Testis (tissue), 3 donors: ENCODE measurements around the gene DCLK1. TPM values are rescaled to one million over a fixed set of nuclear protein-coding genes. Genes with fewer than 3 reads are reported as not detected.

ENCODE experiments used
- DNase-seq: peaks from one replicate; pipeline ENCODE4 v3.0.0-alpha.2; 2019
- H3K27ac ChIP-seq, 2 donors: fragments of 200-600 bp; sonication (generic); one replicate each; pipeline ENCODE4 v1.5.1; 2019
- H3K27me3 ChIP-seq: fragments of 200-600 bp; sonication (generic); one replicate; pipeline ENCODE4 v1.5.1; 2019
- H3K36me3 ChIP-seq: fragments of 200-600 bp; sonication (generic); one replicate; pipeline ENCODE4 v1.5.1; 2017; ENCODE audit warnings: low read depth; ENCODE audit errors: missing control alignments
- H3K4me1 ChIP-seq: fragments of 200-600 bp; sonication (generic); one replicate; pipeline ENCODE4 v1.5.1; 2019
- H3K4me3 ChIP-seq, 2 donors: fragments of 200-600 bp; sonication (generic); one replicate each; pipeline ENCODE4 v1.5.1; 2017 to 2019
- H3K9me3 ChIP-seq: fragments of 200-600 bp; sonication (generic); one replicate; pipeline ENCODE4 v1.5.1; 2017
- CTCF ChIP-seq, 3 experiments: fragments of 450-650 bp in 2 of 3; fragments of 200-600 bp in 1 of 3; sonication (generic) in 1 of 3; IDR thresholded peaks; one replicate each; pipeline ENCODE4 v1.5.1; 2016 to 2019; ENCODE audit warnings: antibody characterized with exemption in 3 of 3, mild to moderate bottlenecking in 2 of 3, moderate library complexity in 1 of 3
- POLR2A ChIP-seq: fragments of 450-650 bp; IDR thresholded peaks from one replicate; pipeline ENCODE4 v1.6.1; 2017; ENCODE audit warnings: antibody characterized with exemption, mild to moderate bottlenecking, moderate library complexity
- WGBS, 2 donors: methylation state at CpG; one replicate each; pipeline ENCODE4 v1.1.5; 2018; 5-methylcytosine and 5-hydroxymethylcytosine counted together
- intact Hi-C: fragments of 100-400 bp; cut with DNase I; formaldehyde crosslinking; loops from one replicate; pipeline ENCODE4 v1.15.1; 2023; ENCODE audit warnings: low total_unique reads
- polyA plus RNA-seq: library from polyadenylated mRNA; stranded (reverse); fragments of 350-450 nt; fragmentation: Illumina TruSeq; extraction: RNeasy Lipid Tissue Mini Kit (QIAGEN cat#74804); gene quantifications from one replicate; pipeline ENCODE4 v1.2.3, GENCODE V29; 2014; ENCODE audit warnings: low read depth, low replicate concordance; ENCODE audit not compliant: insufficient read depth
- total RNA-seq, 2 donors: library from RNA; depleted of rRNA; stranded (reverse); fragments of >200 nt; gene quantifications; one replicate each; pipeline ENCODE4 v1.2.3, GENCODE V29; 2016

Gene DCLK1
- total and polyA plus RNA-seq, 3 donors from 2014 or later: 4.5 to 8.9 (median 4.9) TPM

DNA sequence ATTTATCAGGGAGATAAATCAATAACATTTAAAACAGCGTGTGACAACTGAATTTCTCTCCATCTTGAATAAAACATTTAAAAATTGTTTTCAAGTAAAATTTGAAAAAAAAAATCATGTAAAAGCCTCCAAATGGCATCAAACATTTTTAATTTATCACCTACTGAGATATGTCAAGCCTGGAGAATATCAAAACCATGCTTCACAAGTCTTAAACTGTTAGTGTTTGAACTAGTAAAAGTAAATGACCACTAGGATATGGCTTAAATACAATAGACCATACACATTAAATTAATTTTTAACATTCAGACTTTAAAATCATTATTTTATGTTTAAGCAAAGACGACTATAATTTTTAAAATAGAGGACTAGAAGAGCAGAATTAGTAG is 281.9 kb downstream of the DCLK1 start:
- Histone ChIP-seq H3K9me3 (no peaks in the 10 kb centered on the region), H3K27ac (no peak overlapping the region), H3K4me1 (no peaks in the 10 kb centered on the region), H3K4me3 (no peak overlapping the region), H3K27me3 (no peaks in the 10 kb centered on the region), H3K36me3 (no peaks in the 10 kb centered on the region)
- intact Hi-C loops: no loop called here
- no peak for DNase-seq
- TF ChIP-seq CTCF (IDR thresholded peaks at IDR 0.05): no peak
- TF ChIP-seq POLR2A: no peak
- WGBS, 2 donors: 83 to 89% methylated on average over 2 of the region's 2 CpGs

- H3K9me3 ChIP-seq: no peaks in the 10 kb centered on the region
Observed at GRCh38 chr13:35848336-35849255, 282.6 kb downstream of the DCLK1 start.

DNA sequence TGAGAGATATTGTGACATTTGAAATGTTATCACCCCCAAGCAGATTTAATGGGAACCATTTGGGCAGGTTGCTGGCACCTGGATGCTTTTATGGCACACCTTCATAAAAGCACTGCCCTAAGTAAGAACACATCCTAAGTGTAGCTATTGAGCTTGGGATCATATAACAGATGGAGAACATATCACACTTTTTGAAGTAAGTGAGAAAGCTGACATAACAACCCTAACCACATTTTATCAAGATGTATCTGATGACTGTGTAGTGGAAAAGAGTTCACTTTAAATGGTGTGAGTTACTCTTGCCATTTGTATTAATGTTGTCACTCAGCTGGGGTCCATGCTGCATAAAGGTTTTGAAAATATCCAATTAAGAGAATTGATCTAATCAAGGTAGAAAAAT is 287.9 kb downstream of the DCLK1 start:
- no peak for TF ChIP-seq POLR2A
- no peak for TF ChIP-seq CTCF (IDR thresholded peaks at IDR 0.05)
- DNase-seq: no peak
- H3K27me3 ChIP-seq: no peaks in the 10 kb centered on the region
- no peak overlapping the region for H3K27ac ChIP-seq
- intact Hi-C loops: no loop called here
- no peaks in the 10 kb centered on the region for H3K9me3 ChIP-seq
- H3K36me3 ChIP-seq: no peaks in the 10 kb centered on the region
- peaks cover 17% of the 10 kb centered on the region for H3K4me1 ChIP-seq
- no peak overlapping the region for H3K4me3 ChIP-seq

More at GRCh38 chr13:35848336-35849255, 282.6 kb downstream of the DCLK1 start:
- TF ChIP-seq POLR2A (no peak), CTCF (IDR thresholded peaks at IDR 0.05) (no peak)
- Histone ChIP-seq H3K4me1 (no peaks in the 10 kb centered on the region), H3K36me3 (no peaks in the 10 kb centered on the region), H3K4me3 (no peak overlapping the region), H3K27ac (no peak overlapping the region), H3K27me3 (no peaks in the 10 kb centered on the region)
- intact Hi-C loops: no loop called here
- WGBS, 2 donors: 54 to 58% methylated on average over 3 of the region's 3 CpGs
- DNase-seq: no peak

DNA sequence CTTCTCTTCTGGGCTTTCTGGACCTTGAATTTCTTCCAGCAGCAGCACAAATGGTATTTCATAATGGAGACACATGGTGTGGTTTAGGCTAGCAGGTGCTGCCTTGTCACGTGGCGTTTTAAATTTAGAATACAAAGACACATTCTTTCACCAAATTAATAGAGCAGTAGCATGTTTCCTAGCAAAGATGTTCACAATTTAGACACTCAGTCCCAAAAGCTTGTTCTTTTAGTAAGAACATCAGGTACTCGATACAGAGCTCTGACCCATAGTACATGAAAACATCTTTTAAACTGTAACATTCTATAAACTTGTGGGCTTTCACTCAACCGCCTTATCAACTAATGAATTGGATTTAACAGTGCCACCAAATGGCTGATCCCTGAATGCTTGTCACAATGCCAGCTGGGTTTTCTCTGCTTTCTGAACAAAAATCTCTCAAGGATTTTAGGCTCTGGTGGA is 290.1 kb downstream of the DCLK1 start:
- intact Hi-C loops: no loop called here
- no peaks in the 10 kb centered on the region for H3K36me3 ChIP-seq
- H3K9me3 ChIP-seq: no peaks in the 10 kb centered on the region
- no peak overlapping the region for H3K4me3 ChIP-seq
- TF ChIP-seq POLR2A: no peak
- TF ChIP-seq CTCF (IDR thresholded peaks at IDR 0.05): no peak
- peak overlapping the region; percentile 78 to 87 for H3K27ac ChIP-seq
- H3K4me1 ChIP-seq: peaks cover 17% of the 10 kb centered on the region
- WGBS, 2 donors: 25 to 28% methylated on average over 4 of the region's 4 CpGs
- DNase-seq: peak; percentile 73
- no peaks in the 10 kb centered on the region for H3K27me3 ChIP-seq
